AG09319 (cell line): Measurements from ENCODE around the gene GLIS1.

ENCODE experiments used
- DNase-seq: peaks from one replicate; pipeline ENCODE4 v3.0.0-alpha.2; 2010; ENCODE audit warnings: low read depth; ENCODE audit errors: extremely low read depth
- CTCF ChIP-seq: IDR thresholded peaks from 2 replicates; pipeline ENCODE4 v1.5.1; 2011; ENCODE audit warnings: low read depth, mild to moderate bottlenecking, inconsistent platforms, low read length, moderate library complexity

GLIS1 gene

GRCh38 chr1:53644909-53645689 is 93.9 kb downstream of the GLIS1 start:
- TF ChIP-seq CTCF: no peak
- no peak for DNase-seq

- TF ChIP-seq CTCF: no peak
Measured at GRCh38 chr1:53644496-53644895, 94.5 kb downstream of the GLIS1 start.

GRCh38 chr1:53643881-53644390 is 95.0 kb downstream of the GLIS1 start:
- no peak for TF ChIP-seq CTCF
- no peak for DNase-seq

More at GRCh38 chr1:53644496-53644895, 94.5 kb downstream of the GLIS1 start:
- no peak for DNase-seq

GRCh38 chr1:53643041-53643880 is 95.7 kb downstream of the GLIS1 start:
- no peak for DNase-seq
- TF ChIP-seq CTCF: no peak

GRCh38 chr1:53642607-53643006 is 96.4 kb downstream of the GLIS1 start:
- no peak for DNase-seq
- TF ChIP-seq CTCF: no peak

- no peak for DNase-seq
- TF ChIP-seq CTCF: no peak
Measured at GRCh38 chr1:53642215-53642555, 96.8 kb downstream of the GLIS1 start.
